Naive B cell (primary cell): ENCODE measurements around the gene RICTOR. TPM values are rescaled to one million over a fixed set of nuclear protein-coding genes. Genes with fewer than 3 reads are reported as not detected.

ENCODE experiments used
- ATAC-seq, 2 donors: fragments of 150-1000 bp; cut with Tn5 transposase; 2 replicates each; pipeline ENCODE4 v1.10.0; 2021; ENCODE audit warnings: low read depth in 2 of 2, mild to moderate bottlenecking in 2 of 2, moderate library complexity in 2 of 2
- DNase-seq: peaks from one replicate; pipeline ENCODE4 v3.0.0; 2022
- H3K27ac Mint-ChIP-seq, 6 donors: one replicate each; pipeline ENCODE4 v1.8.0; 2020 to 2022; ENCODE audit warnings: mild to moderate bottlenecking in 6 of 6, mixed read lengths in 6 of 6, moderate library complexity in 5 of 6, inconsistent platforms in 2 of 6
- H3K27me3 Mint-ChIP-seq, 3 donors: one replicate each; pipeline ENCODE4 v1.8.0; 2021 to 2022; ENCODE audit warnings: mixed read lengths in 3 of 3, mild to moderate bottlenecking in 1 of 3
- H3K36me3 Mint-ChIP-seq, 2 donors: one replicate each; pipeline ENCODE4 v1.8.0; 2020 to 2022; ENCODE audit warnings: mixed read lengths in 2 of 2, inconsistent platforms in 1 of 2, mild to moderate bottlenecking in 1 of 2
- H3K4me1 Mint-ChIP-seq, 3 donors: one replicate each; pipeline ENCODE4 v1.8.0; 2020 to 2022; ENCODE audit warnings: mixed read lengths in 3 of 3, inconsistent platforms in 1 of 3, mild to moderate bottlenecking in 1 of 3, moderate library complexity in 1 of 3
- H3K4me3 Mint-ChIP-seq, 8 donors: one replicate each; pipeline ENCODE4 v1.8.0; 2020 to 2022; ENCODE audit warnings: mild to moderate bottlenecking in 8 of 8, mixed read lengths in 8 of 8, moderate library complexity in 8 of 8, inconsistent platforms in 2 of 8
- H3K9me3 Mint-ChIP-seq, 7 donors: one replicate each; pipeline ENCODE4 v1.8.0; 2020 to 2022; ENCODE audit warnings: mixed read lengths in 7 of 7, mild to moderate bottlenecking in 5 of 7, inconsistent platforms in 2 of 7, moderate library complexity in 1 of 7
- polyA plus RNA-seq, 6 donors: library from polyadenylated mRNA; unstranded; fragments of 300-500 nt; fragmentation: Illumina TruSeq; gene quantifications; one replicate each; pipeline ENCODE4 v1.2.3, GENCODE V29; 2021; ENCODE audit warnings: low read depth in 6 of 6

RICTOR gene
- polyA plus RNA-seq, 6 donors from 2014 or later, result 3.9 to 25.9 (median 17.7) TPM

DNA sequence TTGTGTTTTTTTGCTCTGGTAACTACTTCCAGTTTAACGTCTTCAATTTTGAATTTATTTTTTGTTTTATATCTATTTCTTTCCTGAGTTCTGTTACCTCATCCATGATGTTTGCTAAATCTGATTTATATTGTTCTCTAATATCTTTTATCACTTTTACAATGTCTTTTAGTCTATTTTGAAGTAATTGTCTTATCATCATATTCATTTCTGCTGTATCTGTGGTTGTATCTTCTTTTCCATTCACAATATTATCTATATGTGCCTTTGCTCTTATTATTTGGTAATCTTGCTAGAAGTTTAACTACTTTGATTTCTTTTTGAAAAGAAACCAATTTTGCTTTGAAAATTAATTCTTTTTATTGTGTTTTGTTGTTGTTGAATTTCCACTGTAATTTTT, 184.8 kb downstream of the RICTOR start:
- ATAC-seq (no peak), DNase-seq (no peak)
- Mint-ChIP-seq H3K36me3 (no peaks in the 10 kb centered on the region), H3K27me3 (peaks cover 4 to 29% (median 13%) of the 10 kb centered on the region in 3 donors), H3K27ac (no peak overlapping the region), H3K4me1 (no peaks in the 10 kb centered on the region), H3K9me3 (peaks cover 0 to 20% (median 7%) of the 10 kb centered on the region in 7 donors), H3K4me3 (no peak overlapping the region)

GRCh38 chr5:38888041-38888440, 186.2 kb downstream of the RICTOR start:
- no peak overlapping the region for H3K4me3 Mint-ChIP-seq
- peaks cover 4 to 34% (median 13%) of the 10 kb centered on the region in 3 donors for H3K27me3 Mint-ChIP-seq
- no peaks in the 10 kb centered on the region for H3K4me1 Mint-ChIP-seq
- H3K9me3 Mint-ChIP-seq, result peaks cover 0 to 6% (median 1%) of the 10 kb centered on the region in 7 donors
- no peak overlapping the region for H3K27ac Mint-ChIP-seq
- DNase-seq, result no peak
- H3K36me3 Mint-ChIP-seq, result no peaks in the 10 kb centered on the region
- no peak for ATAC-seq

Other genes starting within 250 kb of the RICTOR start
- gene OSMR, start 228.4 kb downstream of the RICTOR start, polyA plus RNA-seq, result under 1 TPM in 2 of 6 donors, not detected in 4; 0.05 to 0.07 TPM
- 1 to 10 TPM; 1.4 to 4.1 (median 2.0) TPM for gene FYB1, start 145.2 kb upstream of the RICTOR start, polyA plus RNA-seq